ENCODE data around the gene AFAP1.

Gene AFAP1

GRCh38 chr4:7976025-7976424 lies 36.4 kb upstream of the AFAP1 start:
- DNase-seq (ENCODE audit: low read depth) = no peak
- no peak for TF ChIP-seq CTCF (IDR thresholded peaks at IDR 0.05; ENCODE audit: insufficient read depth, low read depth, low read length, missing control alignments)
- H3K4me3 ChIP-seq (ENCODE audit: low read depth, low read length) = no peak overlapping the region

- DNase-seq (ENCODE audit: low read depth) = no peak
- TF ChIP-seq CTCF (IDR thresholded peaks at IDR 0.05; ENCODE audit: insufficient read depth, low read depth, low read length, missing control alignments) = no peak
These were observed 34.8 kb upstream of the AFAP1 start for GRCh38 chr4:7974425-7974824.

GRCh38 chr4:7973545-7973981 lies 33.9 kb upstream of the AFAP1 start:
- H3K4me3 ChIP-seq (ENCODE audit: low read depth, low read length) = no peak overlapping the region
- no peak for TF ChIP-seq CTCF (IDR thresholded peaks at IDR 0.05; ENCODE audit: insufficient read depth, low read depth, low read length, missing control alignments)
- peak; percentile 31 for DNase-seq (ENCODE audit: low read depth)

More at GRCh38 chr4:7974425-7974824, 34.8 kb upstream of the AFAP1 start:
- H3K4me3 ChIP-seq (ENCODE audit: low read depth, low read length) = no peak overlapping the region

GRCh38 chr4:7971881-7972500 lies 32.3 kb upstream of the AFAP1 start:
- H3K4me3 ChIP-seq (ENCODE audit: low read depth, low read length) = peak overlapping the region; percentile 57
- no peak for TF ChIP-seq CTCF (IDR thresholded peaks at IDR 0.05; ENCODE audit: insufficient read depth, low read depth, low read length, missing control alignments)
- no peak for DNase-seq (ENCODE audit: low read depth)

- TF ChIP-seq CTCF (IDR thresholded peaks at IDR 0.05; ENCODE audit: insufficient read depth, low read depth, low read length, missing control alignments) = no peak
- DNase-seq (ENCODE audit: low read depth) = no peak
- H3K4me3 ChIP-seq (ENCODE audit: low read depth, low read length) = peak overlapping the region; percentile 57
These were observed 31.5 kb upstream of the AFAP1 start for GRCh38 chr4:7971159-7971631.

- peak overlapping the region; percentile 57 for H3K4me3 ChIP-seq (ENCODE audit: low read depth, low read length)
- TF ChIP-seq CTCF (IDR thresholded peaks at IDR 0.05; ENCODE audit: insufficient read depth, low read depth, low read length, missing control alignments) = no peak
- DNase-seq (ENCODE audit: low read depth) = no peak
These were observed 30.8 kb upstream of the AFAP1 start for GRCh38 chr4:7970361-7970946.
